Embryonic facial prominence (tissue), 1 donor: ENCODE results near the gene HGS.
"Not testable (repeated sequence)": the region's sequence is repeated elsewhere in the genome, so short reads cannot be mapped to it uniquely, and the experiment has no call there.

ENCODE experiments used
- DNase-seq: peaks from one replicate; pipeline ENCODE4 v3.0.0-alpha.2; 2016; ENCODE audit errors: extremely low spot score

Gene HGS

DNA sequence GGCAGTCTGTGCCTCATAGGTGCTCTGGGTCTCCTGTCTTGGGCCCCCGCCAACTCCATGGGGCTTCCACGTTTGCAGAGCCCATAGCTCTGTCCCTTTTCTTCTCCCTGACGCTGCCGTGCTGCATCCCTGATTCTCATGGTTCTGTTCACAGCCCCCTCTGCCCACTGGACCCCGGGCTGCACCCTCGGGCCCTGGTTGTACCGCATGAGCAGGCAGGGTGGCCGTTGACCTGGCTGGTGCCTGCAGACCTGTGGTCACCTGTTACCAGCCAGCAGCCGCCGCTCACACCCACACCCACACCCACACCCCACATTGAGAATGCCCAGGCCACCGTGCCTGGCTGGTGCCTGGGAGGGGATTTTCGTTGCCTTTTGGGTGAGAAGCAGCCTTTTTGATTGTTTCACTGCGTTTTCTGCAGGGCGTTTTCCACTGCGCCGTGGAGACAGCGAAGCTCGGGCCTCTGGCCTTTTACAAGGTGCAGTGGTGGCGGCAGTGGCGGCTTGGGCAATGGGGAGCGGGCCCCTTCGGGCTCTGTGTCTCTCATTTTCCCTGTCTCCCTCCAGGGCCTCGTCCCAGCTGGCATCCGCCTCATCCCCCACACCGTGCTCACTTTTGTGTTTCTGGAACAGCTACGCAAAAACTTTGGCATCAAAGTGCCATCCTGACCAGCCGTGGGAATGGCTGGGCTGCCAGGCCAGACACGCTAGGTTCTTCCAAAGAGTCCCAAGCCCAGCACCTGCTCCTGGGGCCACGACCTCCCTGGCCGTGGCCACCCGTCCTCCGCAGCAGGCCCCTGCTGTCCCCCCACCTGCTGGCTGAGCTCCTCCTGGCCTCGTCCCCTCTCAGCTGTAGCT is 35.8 kb downstream of the HGS start:
- no peak for DNase-seq

- no peak for DNase-seq
Observed at GRCh38 chr17:81720267-81721071, 36.7 kb downstream of the HGS start.

- no peak for DNase-seq
Observed at GRCh38 chr17:81722184-81723120, 38.6 kb downstream of the HGS start.

DNA sequence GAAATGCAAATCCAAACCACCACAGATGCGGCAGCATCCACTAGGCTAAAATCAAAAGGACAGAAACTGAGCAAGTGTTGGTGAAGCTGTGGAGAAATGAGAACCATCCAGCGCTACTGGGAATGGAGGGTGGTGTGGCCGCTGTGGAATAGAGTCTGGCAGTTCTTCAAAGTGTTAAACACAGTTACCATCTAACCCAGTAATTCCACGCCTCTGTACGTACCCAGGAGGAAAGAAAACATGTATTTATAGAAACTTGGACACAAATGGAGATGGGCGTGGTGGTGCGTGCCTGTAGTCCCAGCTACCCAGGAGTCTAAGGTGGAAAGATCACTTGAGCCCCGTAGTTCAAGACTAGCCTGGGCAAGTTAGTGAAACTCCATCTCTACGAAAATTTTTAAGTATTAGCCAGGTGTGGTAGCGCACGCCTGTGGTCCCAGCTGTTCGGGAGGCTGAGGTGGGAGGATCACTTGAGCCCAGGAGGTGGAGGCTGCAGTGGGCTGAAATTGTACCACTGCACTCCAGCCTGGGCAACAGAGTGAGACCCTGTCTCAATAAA is 39.9 kb downstream of the HGS start:
- no peak for DNase-seq

DNA sequence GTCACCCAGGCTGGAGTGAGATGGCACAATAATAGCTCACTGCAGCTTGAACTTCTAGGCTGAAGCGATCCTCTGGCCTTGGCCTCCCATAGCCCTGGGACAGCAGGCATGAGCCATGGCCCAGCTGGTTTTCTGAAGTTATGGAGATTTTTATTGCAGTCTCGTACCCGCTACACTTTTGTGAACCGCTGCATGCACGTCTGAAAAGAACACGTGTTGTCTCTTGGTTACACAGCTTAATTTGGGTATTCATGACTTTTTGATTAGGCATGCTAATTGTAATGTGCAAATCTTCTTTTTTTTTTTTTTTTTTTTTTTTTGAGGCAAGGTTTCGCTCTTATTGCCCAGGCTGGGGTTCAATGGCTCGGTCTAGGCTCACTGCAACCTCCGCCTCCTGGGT is 41.6 kb downstream of the HGS start:
- no peak for DNase-seq

- DNase-seq, result no peak
Observed at GRCh38 chr17:81726004-81726403, 42.2 kb downstream of the HGS start.

GRCh38 chr17:81727324-81728031 is 43.7 kb downstream of the HGS start:
- DNase-seq, result no peak

DNA sequence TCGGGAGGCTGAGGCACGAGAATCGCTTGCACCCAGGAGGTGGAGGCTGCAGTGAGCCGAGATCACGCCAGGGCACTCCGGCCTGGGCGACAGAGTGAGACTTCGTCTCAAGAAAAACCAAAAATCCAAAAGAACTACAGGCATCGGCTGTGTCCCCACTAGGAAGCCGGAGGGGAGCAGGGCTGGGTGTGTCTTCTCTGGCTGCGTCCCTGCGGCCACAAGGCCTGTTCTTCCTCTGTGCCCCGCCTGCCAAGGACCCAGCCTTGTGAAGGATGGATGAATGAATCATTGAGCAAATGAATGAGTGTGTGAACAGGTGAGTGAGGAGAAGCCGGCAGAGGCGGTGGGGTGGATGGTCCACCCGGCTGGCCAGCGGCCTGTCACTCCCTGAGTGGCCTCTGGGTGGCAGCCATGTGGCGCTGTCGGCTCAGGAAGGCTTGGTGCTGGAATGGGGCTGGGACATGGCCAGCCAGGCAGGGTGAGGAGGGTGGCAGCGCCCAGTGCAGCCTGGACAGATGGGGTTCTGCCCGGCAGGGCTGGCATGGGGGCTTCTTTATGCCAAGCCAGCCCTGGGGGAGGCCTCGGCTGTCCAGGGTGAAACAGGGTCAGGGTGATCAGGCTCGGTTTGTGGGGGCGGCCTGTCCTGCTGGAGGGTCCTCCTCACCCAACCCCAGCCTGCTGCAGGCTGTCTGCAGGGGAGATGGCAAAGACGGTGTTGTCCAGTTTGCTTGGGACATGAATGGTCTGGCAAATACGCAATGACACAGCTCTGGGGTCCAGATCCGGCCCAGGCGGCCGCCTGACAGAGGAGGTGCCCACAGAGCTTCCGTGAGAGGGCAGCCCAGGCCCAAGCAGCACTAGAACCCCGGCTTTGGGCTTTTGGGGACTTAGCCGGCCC is 49.9 kb downstream of the HGS start:
- DNase-seq, result no peak

DNA sequence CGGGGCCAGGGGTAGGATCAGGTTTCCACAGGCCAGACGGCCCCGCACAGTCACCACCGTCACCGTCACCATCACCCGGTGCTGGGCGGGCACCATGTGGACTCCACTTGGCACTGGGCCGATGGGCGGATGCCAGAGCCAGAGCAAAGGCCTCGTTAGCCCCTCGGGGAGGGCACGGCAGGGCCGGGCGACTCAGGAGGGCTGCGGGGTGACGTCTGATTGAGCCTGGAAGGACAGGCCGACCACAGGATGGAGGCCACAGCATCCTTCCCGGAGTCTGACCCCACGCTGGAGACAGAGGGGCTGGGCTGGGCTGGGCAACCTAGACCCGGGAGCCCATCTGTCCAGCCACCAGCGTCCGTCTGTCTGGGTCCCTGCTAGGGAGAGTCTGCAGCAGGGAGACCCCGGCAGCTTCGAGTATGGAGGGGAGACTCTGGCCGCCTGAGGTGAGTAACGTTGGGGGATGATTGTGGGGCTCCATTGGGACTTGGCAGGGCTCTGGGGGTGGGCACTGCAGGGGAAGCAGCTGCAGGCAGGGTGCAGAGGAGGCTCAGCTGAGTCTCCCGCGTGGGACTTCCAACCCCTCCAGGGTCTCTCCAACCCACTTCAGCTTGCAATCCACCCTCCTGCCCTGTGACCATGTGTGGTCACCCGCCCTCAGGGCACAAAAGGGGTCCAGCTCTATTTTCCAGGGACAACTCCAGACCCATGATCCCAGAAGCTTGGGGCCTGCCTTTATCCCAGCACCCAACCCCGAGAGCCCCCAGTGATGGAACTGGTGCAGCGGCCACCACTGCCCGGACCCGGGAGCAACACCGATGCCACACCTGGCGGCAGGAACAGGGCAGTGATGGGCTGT is 50.8 kb downstream of the HGS start:
- no peak for DNase-seq

DNA sequence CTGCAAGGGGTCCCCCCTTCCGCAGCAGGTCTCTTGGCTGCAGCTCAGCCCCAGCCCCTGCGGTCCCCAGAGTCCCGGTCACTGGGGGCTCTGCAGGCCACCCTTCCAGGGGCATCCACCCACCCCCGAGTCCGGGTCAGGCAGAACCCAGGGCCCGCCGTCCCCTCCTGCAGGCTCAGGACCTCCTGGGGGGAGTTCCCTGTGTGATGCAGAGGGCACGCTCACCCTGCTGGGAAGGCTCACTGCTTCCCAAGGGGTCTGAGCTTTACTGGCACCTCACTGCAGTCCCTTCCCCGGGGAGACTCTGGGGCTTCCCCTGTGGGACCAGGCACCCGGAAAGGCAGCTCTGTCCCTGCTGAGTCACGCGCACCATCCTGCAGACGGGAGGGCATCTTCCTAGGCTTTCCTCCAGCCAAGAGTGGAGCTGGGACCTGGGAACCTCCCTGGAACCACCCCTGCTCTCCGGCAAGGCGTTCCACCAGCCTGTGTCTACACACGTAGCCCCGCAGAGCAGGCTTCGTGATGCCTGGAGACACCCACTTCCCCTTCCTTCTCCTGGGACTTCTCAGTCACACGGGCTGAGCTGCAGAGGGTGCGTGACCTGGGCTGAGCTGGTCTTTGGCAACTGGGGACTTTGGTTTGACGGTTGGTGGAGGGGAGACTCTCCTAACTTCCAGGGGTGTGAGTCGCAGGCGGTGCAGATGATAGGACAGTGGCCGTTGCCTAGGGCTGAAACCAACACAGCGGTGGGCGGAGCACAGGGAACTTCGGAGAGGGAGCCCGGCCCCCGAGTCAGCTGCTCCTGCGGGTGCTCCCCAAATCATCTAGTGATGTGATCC is 51.7 kb downstream of the HGS start:
- DNase-seq, result no peak

GRCh38 chr17:81737947-81738800 is 54.4 kb downstream of the HGS start:
- DNase-seq, result no peak

DNA sequence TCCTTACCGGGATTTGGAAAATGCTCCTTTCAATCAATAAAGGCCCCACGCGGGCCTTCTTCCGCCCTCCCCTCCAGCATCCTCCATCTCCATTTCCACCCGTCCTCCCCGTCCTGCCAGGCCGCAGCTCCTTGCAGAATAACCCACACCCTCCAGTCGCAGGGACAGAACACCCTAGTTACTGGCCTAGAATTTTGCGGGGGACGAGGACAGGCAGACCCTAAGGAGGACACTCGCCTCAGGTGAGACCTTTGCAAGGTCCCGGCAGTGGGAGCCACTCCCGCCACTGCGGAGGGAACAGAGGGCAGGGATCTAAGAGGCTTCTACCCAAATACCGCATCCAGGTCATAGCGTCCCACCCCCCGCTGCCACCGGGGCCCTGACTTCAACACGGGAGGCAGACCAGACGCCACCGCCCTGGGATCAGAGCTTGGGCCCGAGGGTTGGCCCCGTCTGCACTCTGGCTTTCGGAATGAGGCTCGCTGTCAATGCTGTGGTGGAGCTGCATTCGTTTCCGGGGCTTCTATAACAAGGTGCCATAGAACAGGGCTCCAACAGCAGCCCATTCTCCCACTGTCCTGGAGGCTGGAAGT is 55.1 kb downstream of the HGS start:
- no peak for DNase-seq

DNA sequence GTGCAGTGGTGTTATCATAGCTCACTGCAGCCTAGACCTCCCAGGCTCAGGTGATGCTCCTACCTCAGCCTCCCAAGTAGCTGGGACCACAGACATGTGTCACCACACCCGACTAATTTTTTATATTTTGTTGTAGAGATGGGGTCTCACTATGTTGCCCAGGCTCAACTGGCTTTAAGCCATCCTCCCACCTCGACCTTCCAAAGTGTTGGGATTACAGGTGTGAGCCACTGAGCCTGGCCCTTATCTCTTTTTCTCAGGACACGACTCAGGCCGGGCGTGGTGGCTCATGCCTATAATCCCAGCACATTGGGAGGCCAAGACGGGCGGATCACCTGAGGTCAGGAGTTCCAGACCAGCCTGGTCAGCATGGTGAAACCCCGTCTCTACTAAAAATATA is 55.8 kb downstream of the HGS start:
- not testable (repeated sequence) for DNase-seq

DNA sequence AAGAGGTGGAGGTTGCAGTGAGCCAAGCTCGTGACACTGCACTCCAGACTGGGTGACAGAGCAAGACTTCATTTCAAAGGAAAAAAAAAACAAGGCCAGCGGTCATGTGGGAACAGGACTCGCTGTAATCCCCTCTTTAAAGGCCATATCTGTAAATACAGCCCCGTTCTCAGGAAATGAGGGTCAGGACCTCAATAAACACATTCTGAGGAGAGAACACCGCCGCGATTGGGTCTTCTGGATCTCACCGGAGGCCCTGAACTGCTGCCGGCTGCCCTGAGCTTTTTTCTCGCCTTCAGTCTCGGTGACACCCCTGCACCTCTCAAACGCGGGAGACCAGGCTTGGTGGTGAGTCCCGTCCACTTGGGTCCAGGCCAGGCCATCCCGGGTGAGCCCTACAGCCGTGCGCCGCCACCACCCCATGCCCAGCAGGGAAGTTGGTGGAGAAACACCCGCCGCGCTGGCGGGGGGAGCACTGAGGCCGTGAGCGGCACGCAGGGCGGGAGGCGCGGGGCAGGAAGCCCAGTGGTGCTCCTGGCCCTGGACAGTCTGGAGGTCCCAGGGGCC is 56.7 kb downstream of the HGS start:
- no peak for DNase-seq

GRCh38 chr17:81741049-81741593 is 57.3 kb downstream of the HGS start:
- no peak for DNase-seq
